Heart left ventricle (tissue), 13 donors: ENCODE measurements around the gene HSF2BP.

ENCODE experiments used
- POLR2A ChIP-seq, 2 donors: fragments of 450-650 bp; IDR thresholded peaks; one replicate each; pipeline ENCODE4 v1.6.1; 2017; ENCODE audit warnings: antibody characterized with exemption in 2 of 2, mild to moderate bottlenecking in 2 of 2, moderate library complexity in 2 of 2
- TF ChIP-seq, protein P1 (sequence below), 12 donors: fragments of 200-600 bp; sonication (generic) in 4 of 12; IDR thresholded peaks; one replicate each; pipeline versions ENCODE4 v1.5.0 to v1.8.0; 2018 to 2022; ENCODE audit warnings: antibody characterized with exemption in 12 of 12, mild to moderate bottlenecking in 5 of 12
- donor health status: ischemic (EF 13 %, LVEDD 7.1; RV severe dilation, severe dysfunction).
- donor health status: DM: no; HTN: yes; CAD: no.
- donor health status: DM: no; HTN: no; CAD: no.
- donor health status: ischemic (EF 25% LVEDD 6.9; RV normal size, moderate dysfunction).
- donor health status: ischemic (EF 25% LVEDD 5.7; RV mildly dilated, moderate dysfunction).
- donor health status: ischemic (EF 35%, LVEDD 5.7; RV mildly dilated, moderate dysfunction).
- donor health status: nonischemic (EF 11% LVEDD 7.7; RV severe dilation, severe dysfunction).
- donor health status: DM: yes; HTN: yes; CAD: no.
- donor health status: PGD.
- donor health status: ischemic (EF 29% LVEDD 5.4; RV normal size, mild dysfunction).
- donor health status: nonischemic (EF 23%, LVEDD 6.1; RV moderate dilation, normal function).

DNA sequence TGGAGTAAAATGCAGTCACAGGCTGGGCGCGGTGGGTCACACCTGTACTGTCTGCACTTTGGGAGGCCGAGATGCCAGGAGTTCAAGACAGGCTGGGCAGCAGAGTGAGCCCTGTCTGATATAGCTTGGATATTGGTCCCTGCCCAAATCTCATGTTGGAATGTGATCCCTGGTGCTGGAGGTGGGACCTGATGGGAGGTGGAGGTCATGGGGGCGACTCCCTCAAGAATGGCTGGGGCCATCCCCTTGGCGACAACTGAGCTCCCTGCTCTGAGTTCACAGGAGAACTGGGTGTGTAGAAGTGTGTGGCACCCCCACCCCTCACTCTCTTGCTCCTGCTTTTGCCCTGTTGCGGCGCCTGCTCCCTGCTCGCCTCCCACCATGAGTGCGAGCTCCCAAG lies 48.2 kb upstream of the HSF2BP start:
- TF ChIP-seq, protein P1, sequence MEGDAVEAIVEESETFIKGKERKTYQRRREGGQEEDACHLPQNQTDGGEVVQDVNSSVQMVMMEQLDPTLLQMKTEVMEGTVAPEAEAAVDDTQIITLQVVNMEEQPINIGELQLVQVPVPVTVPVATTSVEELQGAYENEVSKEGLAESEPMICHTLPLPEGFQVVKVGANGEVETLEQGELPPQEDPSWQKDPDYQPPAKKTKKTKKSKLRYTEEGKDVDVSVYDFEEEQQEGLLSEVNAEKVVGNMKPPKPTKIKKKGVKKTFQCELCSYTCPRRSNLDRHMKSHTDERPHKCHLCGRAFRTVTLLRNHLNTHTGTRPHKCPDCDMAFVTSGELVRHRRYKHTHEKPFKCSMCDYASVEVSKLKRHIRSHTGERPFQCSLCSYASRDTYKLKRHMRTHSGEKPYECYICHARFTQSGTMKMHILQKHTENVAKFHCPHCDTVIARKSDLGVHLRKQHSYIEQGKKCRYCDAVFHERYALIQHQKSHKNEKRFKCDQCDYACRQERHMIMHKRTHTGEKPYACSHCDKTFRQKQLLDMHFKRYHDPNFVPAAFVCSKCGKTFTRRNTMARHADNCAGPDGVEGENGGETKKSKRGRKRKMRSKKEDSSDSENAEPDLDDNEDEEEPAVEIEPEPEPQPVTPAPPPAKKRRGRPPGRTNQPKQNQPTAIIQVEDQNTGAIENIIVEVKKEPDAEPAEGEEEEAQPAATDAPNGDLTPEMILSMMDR (IDR thresholded peaks at IDR 0.05), result no peak
- no peak for TF ChIP-seq POLR2A (IDR thresholded peaks at IDR 0.05)
